COLO668 (cell line): ENCODE results near the gene ACAD9.
"Not testable (repeated sequence)": the region's sequence is repeated elsewhere in the genome, so short reads cannot be mapped to it uniquely, and the experiment has no call there.

Experiments used
- DNase-seq: peaks from one replicate; lab custom pipeline; 2025; ENCODE audit not compliant: unreplicated experiment; lab: John Stamatoyannopoulos, UW

The ACAD9 gene

DNA sequence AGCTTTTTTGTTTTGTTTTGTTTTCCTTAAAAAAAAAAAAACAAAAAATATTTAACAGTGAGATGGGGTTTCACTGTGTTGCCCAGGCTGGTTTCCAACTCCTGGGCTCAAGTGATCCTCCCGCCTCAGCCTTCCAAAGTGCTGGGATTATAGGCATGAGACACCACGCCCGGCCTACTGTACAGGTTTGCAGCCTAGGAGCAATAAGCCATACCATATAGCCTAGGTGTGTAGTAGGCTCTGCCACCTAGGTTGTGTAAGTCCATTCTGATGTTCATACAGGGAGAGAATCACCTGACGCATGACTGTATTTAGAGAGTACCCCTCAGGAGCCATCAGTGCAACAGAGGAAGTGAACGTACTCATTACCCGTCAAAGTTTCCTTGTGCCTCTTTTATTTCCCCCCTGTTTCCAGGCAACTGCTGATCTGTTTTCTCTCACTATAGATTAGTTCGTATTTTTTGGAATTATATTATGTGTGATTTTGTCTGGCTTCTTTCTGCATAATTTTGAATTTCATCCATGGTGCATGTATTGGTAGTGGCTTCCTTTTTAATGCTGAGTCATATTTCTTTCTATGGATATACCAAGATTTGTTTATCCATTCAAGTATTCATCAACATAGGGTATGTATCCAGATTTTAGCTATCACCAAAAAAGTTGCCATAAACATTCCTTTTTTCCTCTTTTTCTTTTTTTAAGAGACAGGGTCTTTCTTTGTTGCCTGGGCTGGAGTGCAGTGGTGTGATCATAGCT, 9.9 kb downstream of the ACAD9 start:
- DNase-seq: no peak

- DNase-seq: no peak
These were observed 16.6 kb downstream of the ACAD9 start for GRCh38 chr3:128895843-128896697.

DNA sequence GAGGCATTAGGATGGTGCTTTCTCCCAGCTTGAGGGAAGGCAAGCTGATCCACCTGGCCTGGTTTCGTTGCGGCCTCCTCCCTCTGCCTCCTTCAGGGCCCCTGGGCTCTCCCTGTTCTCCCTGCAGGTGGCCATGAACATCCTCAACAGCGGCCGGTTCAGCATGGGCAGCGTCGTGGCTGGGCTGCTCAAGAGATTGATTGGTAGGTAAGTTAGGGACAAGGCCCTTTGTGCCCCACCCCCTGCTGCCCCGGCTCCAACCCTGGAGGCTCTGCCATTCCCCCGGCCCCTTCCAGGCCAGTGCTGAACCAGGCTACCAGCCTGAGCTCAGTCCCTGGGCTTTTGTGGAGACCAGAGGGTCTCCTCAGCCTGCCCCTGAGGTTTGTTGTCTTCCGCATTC, 23.0 kb downstream of the ACAD9 start:
- no peak for DNase-seq

DNA sequence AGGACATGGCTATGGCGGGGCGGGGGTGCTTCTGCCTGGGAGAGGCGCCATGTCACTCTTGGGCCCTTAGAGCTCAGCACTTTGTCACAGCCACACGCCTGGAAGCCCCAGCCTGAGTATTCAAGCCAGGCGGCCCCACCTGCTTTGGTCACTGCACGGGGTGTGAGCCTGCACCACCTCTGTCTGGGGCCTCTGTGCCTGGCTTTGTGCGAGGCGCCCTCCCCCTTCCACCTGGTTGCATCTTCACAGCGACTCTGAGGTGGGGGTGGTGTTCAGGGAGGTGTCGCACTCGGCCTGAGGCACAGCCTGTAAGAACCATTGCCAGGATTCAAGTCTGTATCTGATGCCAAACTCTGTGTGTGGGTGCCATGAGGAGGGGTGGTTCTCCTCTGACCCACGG, 24.1 kb downstream of the ACAD9 start:
- DNase-seq: no peak

DNA sequence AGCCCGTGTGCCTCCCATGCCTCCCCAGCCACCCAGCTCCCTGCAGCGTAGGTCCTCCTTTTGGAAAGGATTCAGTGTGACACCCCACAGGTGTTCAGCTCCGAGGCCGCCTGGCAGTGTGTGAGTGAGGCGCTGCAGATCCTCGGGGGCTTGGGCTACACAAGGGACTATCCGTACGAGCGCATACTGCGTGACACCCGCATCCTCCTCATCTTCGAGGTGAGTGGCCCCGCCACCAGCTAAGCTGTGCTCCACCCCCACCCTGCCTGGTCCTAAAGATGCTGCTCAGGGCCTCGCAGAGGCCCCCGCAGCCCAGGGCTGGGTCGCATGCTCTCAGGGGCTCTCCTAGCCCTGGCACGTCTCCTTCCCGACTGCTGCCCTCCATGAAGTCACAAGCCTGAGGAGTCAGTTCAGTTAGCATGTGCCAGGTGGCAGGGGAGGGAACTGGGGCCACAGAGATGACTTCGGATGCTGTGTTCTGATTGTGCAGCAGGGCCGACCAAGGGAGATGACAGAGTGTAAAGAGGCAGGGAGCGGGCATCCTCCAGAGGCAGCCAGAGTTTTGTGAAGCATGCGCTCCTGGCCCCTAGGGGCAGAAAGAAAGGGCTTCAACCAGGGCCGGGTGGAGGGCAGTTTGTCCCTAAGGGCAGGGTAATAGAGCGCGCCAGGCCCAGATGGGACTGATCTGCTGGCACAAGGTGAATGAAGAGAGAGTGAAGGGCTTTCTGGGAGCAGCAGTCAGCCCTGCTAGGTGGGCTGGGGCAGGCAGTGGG, 26.8 kb downstream of the ACAD9 start:
- DNase-seq: no peak

- no peak for DNase-seq
These were observed 27.5 kb downstream of the ACAD9 start for GRCh38 chr3:128906804-128907525.

- DNase-seq: no peak
These were observed 28.5 kb downstream of the ACAD9 start for GRCh38 chr3:128907706-128908445.

DNA sequence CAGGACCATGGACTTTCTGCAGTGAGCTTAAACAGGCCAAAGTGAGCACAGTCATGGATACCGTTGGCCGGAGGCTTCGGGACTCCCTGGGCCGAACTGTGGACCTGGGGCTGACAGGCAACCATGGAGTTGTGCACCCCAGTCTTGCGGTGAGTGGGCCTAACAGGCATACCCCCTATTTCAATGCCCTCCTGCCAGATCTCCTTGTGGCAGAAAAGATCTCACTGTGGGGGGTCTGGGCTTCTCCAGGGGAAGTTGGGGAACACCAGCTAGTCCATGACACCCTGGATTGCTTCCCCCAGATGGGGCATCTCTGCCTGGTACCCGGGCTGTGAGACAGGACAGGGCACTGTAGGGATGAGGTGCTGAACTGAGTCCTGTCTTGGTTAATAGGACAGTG, 29.5 kb downstream of the ACAD9 start:
- DNase-seq: no peak

GRCh38 chr3:128910006-128910405, 30.6 kb downstream of the ACAD9 start:
- DNase-seq: no peak

DNA sequence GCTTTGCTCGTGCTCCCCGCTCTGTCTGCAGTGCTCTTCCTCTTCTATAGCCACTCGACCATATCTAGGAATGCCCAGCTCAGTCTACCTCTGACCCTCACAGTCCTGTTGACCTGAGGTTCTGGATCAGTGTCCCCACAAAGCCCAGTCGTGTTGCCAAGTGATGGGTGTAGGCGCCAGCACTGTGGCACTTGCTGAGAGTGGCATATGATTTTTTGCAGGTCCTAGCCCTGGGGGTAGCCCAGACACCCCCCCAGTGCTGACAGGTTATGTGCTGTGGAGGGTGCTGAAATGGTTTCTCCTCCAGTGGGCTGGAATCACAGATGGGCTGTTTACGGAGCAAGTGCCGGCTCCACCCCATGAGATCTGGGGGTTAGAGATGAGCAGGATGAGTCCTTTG, 32.5 kb downstream of the ACAD9 start:
- DNase-seq: no peak

DNA sequence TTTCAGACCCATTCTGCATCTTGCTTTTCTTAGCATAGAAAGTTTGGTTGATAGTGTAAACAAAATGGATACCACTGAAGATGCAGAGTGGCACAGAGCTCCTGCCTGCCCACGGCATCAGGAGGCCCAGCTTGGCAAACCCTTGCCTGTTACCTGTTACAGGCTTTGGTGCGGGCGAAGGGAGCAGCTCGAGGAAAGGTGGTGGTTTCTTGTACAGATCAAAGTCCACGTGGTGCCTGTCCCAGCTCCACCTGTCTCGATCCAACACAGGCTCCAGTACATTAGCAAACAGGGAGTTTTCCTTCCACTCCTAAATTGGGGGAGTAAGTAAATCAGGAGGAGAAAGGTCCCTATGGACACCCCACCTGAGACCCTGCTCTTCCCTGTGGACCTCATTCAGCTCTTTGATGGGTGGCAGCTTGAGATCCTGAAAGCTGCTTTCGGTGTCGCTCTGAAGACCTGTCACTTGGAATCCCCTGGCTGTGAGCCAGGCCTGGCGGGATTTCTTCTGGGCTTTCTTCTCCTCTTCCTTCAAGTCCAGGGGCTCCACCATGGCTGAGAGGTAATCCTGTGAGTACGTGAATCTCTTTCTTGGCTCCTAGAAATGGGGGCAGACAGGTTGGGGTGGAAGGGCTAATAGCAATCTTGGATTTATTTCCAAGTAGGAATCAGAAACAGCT, 35.7 kb downstream of the ACAD9 start:
- no peak for DNase-seq

- no peak for DNase-seq
These were observed 37.9 kb downstream of the ACAD9 start for GRCh38 chr3:128917291-128917690.

DNA sequence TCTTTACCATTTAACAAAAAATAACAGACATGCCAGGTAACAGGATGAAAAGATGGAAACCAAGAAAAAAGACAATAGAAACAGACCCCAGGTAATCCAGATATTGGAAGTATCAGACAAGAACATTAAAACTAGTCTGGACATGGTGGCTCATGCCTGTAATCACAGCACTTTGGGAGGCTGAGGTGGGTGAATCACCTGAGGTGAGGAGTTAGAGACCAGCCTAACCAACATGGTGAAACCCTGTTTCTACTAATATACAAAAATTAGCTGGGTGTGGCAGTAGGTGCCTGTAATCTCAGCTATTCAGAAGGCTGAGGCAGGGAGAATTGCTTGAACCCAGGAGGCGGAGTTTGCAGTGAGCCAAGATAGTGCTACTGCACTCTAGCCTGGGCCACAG, 40.6 kb downstream of the ACAD9 start:
- DNase-seq: no peak

DNA sequence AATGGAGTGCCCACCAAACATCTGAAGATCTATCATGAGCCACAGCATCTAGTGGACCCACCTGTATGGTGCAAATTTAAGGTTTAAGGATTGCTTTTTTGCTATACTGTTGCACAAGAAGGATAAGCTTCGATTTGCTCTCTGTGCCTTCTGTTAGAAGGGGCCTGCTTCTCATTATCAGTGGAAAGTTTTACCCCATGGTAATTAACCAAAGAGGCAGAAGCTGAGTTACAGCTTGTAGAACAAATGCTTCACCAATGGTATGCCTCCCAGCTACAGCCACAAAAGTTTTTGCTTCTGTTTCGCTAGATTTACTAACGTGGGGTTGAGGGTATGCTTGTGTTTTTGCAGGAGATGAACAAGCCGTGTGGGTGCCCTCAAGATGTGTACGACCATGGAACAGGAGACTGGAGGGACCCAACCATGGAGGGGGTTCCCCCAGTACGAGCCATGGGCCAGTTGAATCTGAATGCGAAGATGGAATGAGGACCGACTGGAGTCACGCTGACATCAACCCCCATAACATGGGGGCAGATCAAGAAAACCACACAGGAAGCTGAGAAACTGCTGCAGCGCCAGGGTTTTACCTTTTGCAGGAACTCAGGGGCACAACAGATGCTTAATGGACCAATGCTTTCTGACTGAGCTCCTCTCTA, 43.5 kb downstream of the ACAD9 start:
- DNase-seq: no peak

DNA sequence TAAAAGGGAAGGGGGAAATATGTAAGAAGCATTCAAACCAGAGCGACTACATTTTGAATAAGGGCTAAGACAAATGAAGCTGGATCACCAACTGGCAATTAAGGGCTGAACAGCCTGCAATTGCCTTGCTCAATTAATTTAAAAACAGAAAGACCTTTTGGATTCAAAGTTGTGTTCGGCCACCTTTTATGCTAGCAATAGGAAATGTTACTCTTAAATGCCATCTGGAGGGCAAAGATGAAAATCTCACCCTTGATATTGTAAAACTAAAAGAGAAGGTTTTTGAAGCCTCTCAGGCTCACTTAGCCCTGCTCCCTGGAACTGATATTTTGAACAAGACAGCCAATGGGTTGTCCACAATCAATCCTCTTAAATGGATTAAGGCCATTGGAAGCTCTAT, 44.2 kb downstream of the ACAD9 start:
- DNase-seq: no peak

DNA sequence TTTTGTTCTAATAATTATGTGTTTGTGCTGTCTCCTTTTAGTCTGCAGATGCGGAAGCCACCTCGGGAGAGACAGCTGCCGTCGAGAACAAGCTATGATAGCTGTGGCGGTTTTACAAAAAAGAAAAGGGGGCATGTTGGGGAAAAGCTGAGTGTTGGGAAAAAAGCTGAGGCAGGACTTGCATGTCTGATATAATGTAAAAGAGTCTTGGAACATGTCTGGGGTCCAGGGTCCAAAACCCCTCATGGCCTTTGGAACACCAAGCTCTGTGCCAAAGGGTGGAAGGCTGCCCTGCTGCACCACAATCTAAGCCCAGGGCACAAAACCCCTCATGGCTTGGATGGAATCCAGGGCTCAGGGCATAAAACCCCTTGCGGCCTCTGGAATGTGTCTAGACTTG, 44.6 kb downstream of the ACAD9 start:
- DNase-seq: not testable (repeated sequence)

DNA sequence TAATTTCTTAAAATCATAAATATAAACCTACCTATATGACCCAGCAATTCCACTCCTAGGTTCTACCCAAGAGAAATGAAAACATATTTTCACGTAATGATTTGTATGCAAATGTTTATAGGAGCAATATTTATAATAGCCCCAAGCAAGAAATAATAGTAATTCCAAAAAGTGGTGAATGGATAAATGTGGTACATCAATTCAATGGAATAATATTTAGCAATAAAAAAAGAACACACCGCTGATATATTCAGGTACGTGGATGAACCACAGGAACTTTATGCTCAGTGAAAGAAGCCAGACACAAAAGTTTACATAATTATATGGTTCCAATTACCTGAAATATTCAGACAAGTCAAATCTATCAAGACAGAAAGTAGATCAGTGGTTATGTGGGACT, 49.9 kb downstream of the ACAD9 start:
- no peak for DNase-seq

DNA sequence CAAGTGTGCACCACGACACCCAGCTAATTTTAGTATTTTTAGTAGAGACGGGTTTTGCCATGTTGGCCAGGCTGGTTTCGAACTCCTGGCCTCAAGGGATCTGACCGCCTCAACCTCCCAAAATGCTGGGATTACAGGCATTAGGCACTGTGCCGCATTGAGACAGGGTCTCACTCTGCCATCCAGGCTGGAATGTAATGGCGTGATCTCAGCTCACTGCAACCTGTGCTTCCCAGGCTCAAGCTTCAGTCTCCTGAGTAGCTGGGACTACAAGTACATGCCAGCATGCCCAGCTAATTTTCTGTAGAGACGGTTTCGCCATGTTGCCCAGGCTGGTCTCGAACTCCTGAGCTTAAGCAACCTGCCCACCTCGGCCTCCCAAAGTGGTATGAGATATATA, 51.6 kb downstream of the ACAD9 start:
- DNase-seq: no peak

- no peak for DNase-seq
These were observed 53.2 kb downstream of the ACAD9 start for GRCh38 chr3:128932516-128933212.
